Purkinje cell (primary cell): ENCODE measurements around the gene CPLX4. TPM values are rescaled to one million over a fixed set of nuclear protein-coding genes. Genes with fewer than 3 reads are reported as not detected.

Source experiments
- polyA plus RNA-seq: library from polyadenylated mRNA; unstranded; fragments of >200 nt; fragmentation: Nextera tagmentation; gene quantifications from 2 replicates; pipeline ENCODE4 v1.2.1, GENCODE V29; 2014

Gene CPLX4
- 0.69 and 1.4 TPM in 2 replicates for polyA plus RNA-seq

GRCh38 chr18:59318460-59319050, at the start of gene CPLX4:
CPLX4 (minus strand) TSS chr18:59318649; CDS start chr18:59318462, 187 bp downstream.

GRCh38 chr18:59358712-59359575, 40.5 kb upstream of the CPLX4 start, which contains the start of gene LMAN1:
LMAN1 (minus strand) TSS chr18:59359265; CDS start chr18:59359244, 21 bp downstream.

GRCh38 chr18:59272891-59273758, 45.3 kb downstream of the CPLX4 start, which contains the start of gene RAX:
RAX (minus strand) TSS chr18:59273454; CDS start chr18:59273206, 248 bp downstream.

Other genes with a start within 250 kb of the CPLX4 start
- gene SEC11C, start 178.8 kb downstream of the CPLX4 start, polyA plus RNA-seq = 554 and 577 TPM in 2 replicates
- not detected in 2 replicates for gene GRP, start 98.5 kb downstream of the CPLX4 start, polyA plus RNA-seq
- not detected in 2 replicates for gene RAX, start 45.2 kb downstream of the CPLX4 start, polyA plus RNA-seq
- 9.1 and 15.1 TPM in 2 replicates for gene LMAN1, start 40.6 kb upstream of the CPLX4 start, polyA plus RNA-seq